ENCODE data around the gene MTFR2.

DNA sequence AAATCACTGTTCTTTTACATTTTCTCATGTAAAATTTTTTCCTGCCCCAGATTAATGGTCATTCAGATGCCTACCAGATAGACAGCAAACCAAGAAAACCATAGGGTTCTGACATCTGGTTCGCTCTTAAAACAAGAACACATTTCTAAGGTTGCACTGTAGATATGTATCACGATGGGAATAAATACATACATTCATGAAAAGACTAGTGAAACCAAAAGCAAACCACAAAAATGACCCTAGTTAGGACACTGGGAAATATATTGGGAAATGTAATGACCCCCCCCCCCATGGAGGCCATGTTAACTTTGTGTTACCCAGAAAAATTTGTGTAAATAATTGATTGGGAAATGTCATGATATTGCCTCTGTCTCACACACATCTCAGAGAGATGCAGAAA, 37.5 kb downstream of the MTFR2 start:
- TF ChIP-seq, protein P1, sequence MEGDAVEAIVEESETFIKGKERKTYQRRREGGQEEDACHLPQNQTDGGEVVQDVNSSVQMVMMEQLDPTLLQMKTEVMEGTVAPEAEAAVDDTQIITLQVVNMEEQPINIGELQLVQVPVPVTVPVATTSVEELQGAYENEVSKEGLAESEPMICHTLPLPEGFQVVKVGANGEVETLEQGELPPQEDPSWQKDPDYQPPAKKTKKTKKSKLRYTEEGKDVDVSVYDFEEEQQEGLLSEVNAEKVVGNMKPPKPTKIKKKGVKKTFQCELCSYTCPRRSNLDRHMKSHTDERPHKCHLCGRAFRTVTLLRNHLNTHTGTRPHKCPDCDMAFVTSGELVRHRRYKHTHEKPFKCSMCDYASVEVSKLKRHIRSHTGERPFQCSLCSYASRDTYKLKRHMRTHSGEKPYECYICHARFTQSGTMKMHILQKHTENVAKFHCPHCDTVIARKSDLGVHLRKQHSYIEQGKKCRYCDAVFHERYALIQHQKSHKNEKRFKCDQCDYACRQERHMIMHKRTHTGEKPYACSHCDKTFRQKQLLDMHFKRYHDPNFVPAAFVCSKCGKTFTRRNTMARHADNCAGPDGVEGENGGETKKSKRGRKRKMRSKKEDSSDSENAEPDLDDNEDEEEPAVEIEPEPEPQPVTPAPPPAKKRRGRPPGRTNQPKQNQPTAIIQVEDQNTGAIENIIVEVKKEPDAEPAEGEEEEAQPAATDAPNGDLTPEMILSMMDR (IDR thresholded peaks at IDR 0.05; ENCODE audit: extremely low read depth in 1 of 2, insufficient read depth in 1 of 2, low read depth in 1 of 2, low read length in 2 of 2), result no peak
- TF ChIP-seq, protein P2, sequence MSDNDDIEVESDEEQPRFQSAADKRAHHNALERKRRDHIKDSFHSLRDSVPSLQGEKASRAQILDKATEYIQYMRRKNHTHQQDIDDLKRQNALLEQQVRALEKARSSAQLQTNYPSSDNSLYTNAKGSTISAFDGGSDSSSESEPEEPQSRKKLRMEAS (IDR thresholded peaks at IDR 0.05; ENCODE audit: insufficient read depth, insufficient read length), result no peak
- no peak for TF ChIP-seq POLR2A (IDR thresholded peaks at IDR 0.05; ENCODE audit: low read depth, low read length)
